Spleen (tissue), 11 donors: ENCODE measurements around the gene AAR2. TPM values are rescaled to one million over a fixed set of nuclear protein-coding genes. Genes with fewer than 3 reads are reported as not detected.

ENCODE experiments used
- DNase-seq: peaks from one replicate; pipeline ENCODE4 v3.0.0-alpha.2; 2020
- H3K27ac ChIP-seq, 8 donors: fragments of 200-600 bp; sonication (generic) in 7 of 8; 1 replicate in 4 of 8; 2 replicates in 4 of 8; pipeline versions ENCODE4 v1.5.0 to v1.8.0; 2016 to 2021; ENCODE audit warnings: inconsistent platforms in 4 of 8, mild to moderate bottlenecking in 4 of 8, moderate library complexity in 1 of 8
- H3K27me3 ChIP-seq, 7 donors: fragments of 200-600 bp; sonication (generic) in 6 of 7; replicated peaks in 1 of 7; 1 replicate in 4 of 7; 2 replicates in 3 of 7; pipeline versions ENCODE4 v1.5.0 to v1.8.0; 2016 to 2021; ENCODE audit warnings: inconsistent platforms in 3 of 7, mild to moderate bottlenecking in 1 of 7
- H3K36me3 ChIP-seq, 6 donors: fragments of 200-600 bp; sonication (generic) in 5 of 6; 1 replicate in 4 of 6; 2 replicates in 2 of 6; pipeline versions ENCODE4 v1.5.0 to v1.8.0; 2016 to 2021; ENCODE audit warnings: inconsistent platforms in 2 of 6
- H3K4me1 ChIP-seq, 6 donors: fragments of 200-600 bp; sonication (generic) in 5 of 6; 1 replicate in 3 of 6; 2 replicates in 3 of 6; pipeline versions ENCODE4 v1.5.0 to v1.8.0; 2016 to 2021; ENCODE audit warnings: inconsistent platforms in 3 of 6
- H3K4me3 ChIP-seq, 8 donors: fragments of 200-600 bp; sonication (generic) in 7 of 8; 1 replicate in 4 of 8; 2 replicates in 4 of 8; pipeline versions ENCODE4 v1.5.0 to v1.8.0; 2016 to 2021; ENCODE audit warnings: inconsistent platforms in 4 of 8, mild to moderate bottlenecking in 4 of 8, moderate library complexity in 2 of 8
- H3K9me3 ChIP-seq, 8 donors: fragments of 200-600 bp; sonication (generic) in 7 of 8; 1 replicate in 4 of 8; 2 replicates in 4 of 8; pipeline versions ENCODE4 v1.5.0 to v1.8.0; 2016 to 2021; ENCODE audit warnings: inconsistent platforms in 4 of 8
- POLR2A ChIP-seq, 3 donors: fragments of 450-650 bp; IDR thresholded peaks; one replicate each; pipeline ENCODE4 v1.5.1; 2017; ENCODE audit warnings: antibody characterized with exemption in 3 of 3, mild to moderate bottlenecking in 1 of 3
- POLR2AphosphoS5 ChIP-seq, 3 donors: sonication (generic); formaldehyde crosslinking; IDR thresholded peaks; one replicate each; pipeline ENCODE4 v1.5.1; 2017; ENCODE audit warnings: antibody characterized with exemption in 3 of 3
- WGBS, 5 donors: extraction: QIAGEN DNeasy Blood & Tissue Kit in 3 of 5; methylation state at CpG; one replicate each; pipeline versions ENCODE4 v1.1.5 to v1.1.7; 2013 to 2018; 5-methylcytosine and 5-hydroxymethylcytosine counted together
- intact Hi-C: fragments of 100-400 bp; cut with DNase I; formaldehyde crosslinking; loops from one replicate; pipeline ENCODE4 v1.15.0; 2023; ENCODE audit warnings: low total_unique reads
- polyA plus RNA-seq, 3 donors: library from polyadenylated mRNA; stranded (reverse); fragments of 200-250 nt; gene quantifications; one replicate each; pipeline ENCODE4 v1.2.1, GENCODE V29; 2013
- total RNA-seq, 7 donors: library from RNA; depleted of rRNA in 3 of 7; stranded (reverse); fragments of >200 nt in 3 of 7; fragmentation: NEBNext Ultra II Directional in 4 of 7; extraction: Animal tissue kit (Norgen Biotek cat#: 25700) in 4 of 7; gene quantifications; one replicate each; pipeline versions ENCODE4 v1.1.0 to v1.2.1, GENCODE V29; 2016 to 2021
- TF ChIP-seq, protein P1 (sequence below), 11 experiments: fragments of 200-600 bp in 7 of 11; fragments of 450-650 bp in 4 of 11; sonication (generic) in 4 of 11; IDR thresholded peaks in 8 of 11; conservative IDR thresholded peaks in 3 of 11; 1 replicate in 7 of 11; 2 replicates in 4 of 11; pipeline versions ENCODE4 v1.4.0 to v1.8.0; 2016 to 2021; ENCODE audit warnings: antibody characterized with exemption in 11 of 11, inconsistent platforms in 4 of 11, mild to moderate bottlenecking in 1 of 11
- donor health status: healthy with polysubstance abuse.
- donor health status: DM: no; HTN: no; CAD: no; lungs with moderate emphysema.
- donor health status: DM: no; HTN: no; CAD: no.
- donor health status: Bipolar disorder and iron deficiency.
- donor health status: healthy.
- donor health status: DM: no; HTN: no; CAD: no.
- donor health status: DM: yes; HTN: yes; CAD: no.

The AAR2 gene
- total and polyA plus RNA-seq, 10 donors = 13.3 to 30.0 (median 20.7) TPM

DNA sequence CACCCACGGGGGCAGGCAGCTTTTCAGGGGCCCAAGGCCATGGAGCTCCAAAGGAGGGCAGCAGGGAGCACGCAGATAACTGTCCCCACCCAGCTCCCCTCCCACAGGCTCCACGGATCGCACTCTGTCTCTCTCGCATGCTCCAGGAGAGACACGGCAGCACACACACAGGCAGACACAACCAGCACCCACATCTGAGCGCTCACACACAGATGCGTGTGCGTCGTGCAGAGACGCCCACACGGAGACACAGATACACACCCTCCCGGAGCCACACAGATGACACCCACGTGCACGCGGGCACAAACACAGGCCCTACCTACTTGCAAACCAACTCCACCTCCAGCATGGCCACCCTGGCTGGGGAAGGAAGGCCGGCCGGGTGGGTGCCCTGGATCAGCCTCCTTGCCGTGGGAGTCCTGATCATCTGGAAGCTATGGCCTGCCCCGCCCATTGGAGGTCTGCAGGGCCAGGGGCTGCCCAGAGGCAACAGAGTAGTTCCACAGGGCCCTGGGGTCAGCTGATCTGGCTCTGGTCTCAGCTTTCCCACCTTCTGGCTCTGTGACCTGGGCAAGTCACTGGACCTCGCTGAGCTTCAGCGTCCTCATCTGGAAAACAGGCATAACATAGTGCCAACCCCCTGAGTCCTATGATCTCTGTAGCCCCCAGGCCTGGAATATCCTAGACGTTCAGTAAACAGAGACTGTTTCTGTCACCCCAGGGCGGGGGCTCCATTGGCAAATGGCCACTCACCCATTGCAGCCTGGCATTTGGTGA lies 31.5 kb downstream of the AAR2 start:
- Histone ChIP-seq H3K4me1 (peaks cover 0 to 7% (median 0%) of the 10 kb centered on the region in 6 donors), H3K36me3 (no peaks in the 10 kb centered on the region), H3K27me3 (no peaks in the 10 kb centered on the region), H3K9me3 (no peaks in the 10 kb centered on the region), H3K27ac (no peak overlapping the region), H3K4me3 (no peak overlapping the region)
- WGBS, 5 donors = 82 to 90% (median 87%) methylated on average over 20 to 24 of the region's 24 CpGs
- intact Hi-C loops = no loop called here
- no peak for TF ChIP-seq POLR2A (IDR thresholded peaks at IDR 0.05)
- TF ChIP-seq, protein P1, sequence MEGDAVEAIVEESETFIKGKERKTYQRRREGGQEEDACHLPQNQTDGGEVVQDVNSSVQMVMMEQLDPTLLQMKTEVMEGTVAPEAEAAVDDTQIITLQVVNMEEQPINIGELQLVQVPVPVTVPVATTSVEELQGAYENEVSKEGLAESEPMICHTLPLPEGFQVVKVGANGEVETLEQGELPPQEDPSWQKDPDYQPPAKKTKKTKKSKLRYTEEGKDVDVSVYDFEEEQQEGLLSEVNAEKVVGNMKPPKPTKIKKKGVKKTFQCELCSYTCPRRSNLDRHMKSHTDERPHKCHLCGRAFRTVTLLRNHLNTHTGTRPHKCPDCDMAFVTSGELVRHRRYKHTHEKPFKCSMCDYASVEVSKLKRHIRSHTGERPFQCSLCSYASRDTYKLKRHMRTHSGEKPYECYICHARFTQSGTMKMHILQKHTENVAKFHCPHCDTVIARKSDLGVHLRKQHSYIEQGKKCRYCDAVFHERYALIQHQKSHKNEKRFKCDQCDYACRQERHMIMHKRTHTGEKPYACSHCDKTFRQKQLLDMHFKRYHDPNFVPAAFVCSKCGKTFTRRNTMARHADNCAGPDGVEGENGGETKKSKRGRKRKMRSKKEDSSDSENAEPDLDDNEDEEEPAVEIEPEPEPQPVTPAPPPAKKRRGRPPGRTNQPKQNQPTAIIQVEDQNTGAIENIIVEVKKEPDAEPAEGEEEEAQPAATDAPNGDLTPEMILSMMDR (IDR thresholded peaks at IDR 0.05 in 8 of 11, conservative IDR thresholded peaks at IDR 0.05 in 3 of 11) = no peak
- no peak for TF ChIP-seq POLR2AphosphoS5 (IDR thresholded peaks at IDR 0.05)
- no peak for DNase-seq

DNA sequence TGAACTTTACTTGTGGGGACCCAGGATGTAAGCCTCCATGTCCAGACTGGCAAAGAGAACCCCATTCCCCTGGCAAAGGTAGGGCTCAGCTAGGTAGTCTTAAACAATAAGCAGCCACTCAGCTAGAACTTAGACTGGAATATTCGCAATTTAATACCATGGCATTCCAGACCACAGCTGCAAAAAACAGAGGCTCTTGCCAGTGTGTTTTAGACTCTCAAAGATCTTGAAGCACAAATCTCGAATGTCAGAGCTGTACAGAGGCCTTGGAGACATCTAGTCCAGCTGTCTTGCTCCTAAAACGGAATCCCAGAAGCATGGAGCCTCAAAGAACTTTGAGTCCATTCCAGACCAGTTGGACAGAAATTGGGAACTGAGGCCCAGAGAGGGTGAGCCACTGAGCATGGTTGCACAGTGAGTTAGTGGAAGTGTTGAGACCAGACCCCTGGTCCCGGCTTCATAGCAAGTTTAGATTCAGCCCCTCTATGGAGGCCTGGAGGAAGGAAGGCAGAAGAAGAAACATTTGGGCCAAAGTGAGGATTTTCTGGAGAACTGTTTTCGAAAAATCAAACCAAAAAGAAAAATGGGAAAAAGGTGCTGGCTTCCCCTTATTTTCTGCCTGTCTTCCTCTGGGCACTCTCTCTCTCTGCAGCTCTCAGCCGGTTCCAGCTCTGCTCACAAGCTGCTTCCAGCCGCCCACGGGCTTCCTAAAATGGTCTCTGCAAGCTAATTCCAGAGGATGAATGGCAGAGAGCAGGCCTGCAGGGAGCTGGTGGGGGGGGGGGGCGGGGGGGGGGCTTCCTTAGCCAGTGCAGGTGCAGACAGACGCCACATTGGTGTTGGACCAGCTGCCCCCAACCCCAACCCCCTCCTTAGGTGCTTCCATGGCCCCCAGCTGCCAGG lies 32.4 kb downstream of the AAR2 start:
- 65 to 77% (median 69%) methylated on average over 10 of the region's 10 CpGs for WGBS, 5 donors
- intact Hi-C loops = no loop called here
- Histone ChIP-seq H3K4me3 (no peak overlapping the region), H3K4me1 (peaks cover 0 to 7% (median 0%) of the 10 kb centered on the region in 6 donors), H3K27ac (no peak overlapping the region), H3K27me3 (peaks cover 0 to 5% (median 0%) of the 10 kb centered on the region in 7 donors), H3K9me3 (no peaks in the 10 kb centered on the region), H3K36me3 (no peaks in the 10 kb centered on the region)
- TF ChIP-seq, protein P1 (IDR thresholded peaks at IDR 0.05 in 8 of 11, conservative IDR thresholded peaks at IDR 0.05 in 3 of 11) = no peak
- TF ChIP-seq POLR2AphosphoS5 (IDR thresholded peaks at IDR 0.05) = no peak
- TF ChIP-seq POLR2A (IDR thresholded peaks at IDR 0.05) = no peak
- DNase-seq = no peak

DNA sequence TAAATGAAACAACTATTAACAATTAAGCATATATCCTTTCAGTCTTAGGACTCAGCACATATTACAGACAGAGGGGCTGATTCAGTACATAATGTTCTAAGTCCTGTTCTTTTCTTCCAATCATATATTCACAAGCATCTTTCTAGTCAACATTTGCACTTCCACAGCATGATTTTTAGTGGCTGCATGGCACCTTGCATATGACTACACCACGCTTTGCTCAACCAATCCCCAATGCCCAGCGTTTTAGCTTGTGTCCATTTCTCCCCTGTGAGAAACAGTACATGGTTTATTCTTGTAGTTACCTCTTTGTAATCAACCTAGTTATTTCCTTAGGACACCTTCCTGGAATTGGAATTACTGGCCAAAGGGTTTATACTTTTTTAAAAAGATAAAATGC lies 33.2 kb downstream of the AAR2 start:
- TF ChIP-seq POLR2A (IDR thresholded peaks at IDR 0.05) = no peak
- no peak for TF ChIP-seq POLR2AphosphoS5 (IDR thresholded peaks at IDR 0.05)
- TF ChIP-seq, protein P1 (IDR thresholded peaks at IDR 0.05 in 8 of 11, conservative IDR thresholded peaks at IDR 0.05 in 3 of 11) = no peak
- intact Hi-C loops = no loop called here
- H3K27ac ChIP-seq = no peak overlapping the region
- H3K4me3 ChIP-seq = no peak overlapping the region
- DNase-seq = no peak
- H3K27me3 ChIP-seq = peaks cover 0 to 11% (median 0%) of the 10 kb centered on the region in 7 donors
- H3K4me1 ChIP-seq = peaks cover 0 to 7% (median 0%) of the 10 kb centered on the region in 6 donors
- no peaks in the 10 kb centered on the region for H3K36me3 ChIP-seq
- H3K9me3 ChIP-seq = no peaks in the 10 kb centered on the region
- 82 to 94% (median 85%) methylated on average over 2 of the region's 2 CpGs for WGBS, 5 donors
